Thyroid gland (tissue), 4 donors: ENCODE results near the gene CAPRIN2.

Experiments used
- CTCF ChIP-seq, 6 experiments: fragments of 200-600 bp in 3 of 6; fragments of 450-650 bp in 3 of 6; sonication (generic) in 3 of 6; IDR thresholded peaks; one replicate each; pipeline ENCODE4 v1.5.1; 2016 to 2019; ENCODE audit warnings: antibody characterized with exemption in 6 of 6, mild to moderate bottlenecking in 2 of 6, inconsistent platforms in 1 of 6, moderate library complexity in 1 of 6
- POLR2A ChIP-seq, 2 donors: fragments of 450-650 bp; IDR thresholded peaks; one replicate each; pipeline ENCODE4 v1.6.1; 2017; ENCODE audit warnings: antibody characterized with exemption in 2 of 2, mild to moderate bottlenecking in 2 of 2, moderate library complexity in 1 of 2

GRCh38 chr12:30732954-30733637 lies 21.7 kb downstream of the CAPRIN2 start:
- no peak for TF ChIP-seq CTCF (IDR thresholded peaks at IDR 0.05)
- no peak for TF ChIP-seq POLR2A (IDR thresholded peaks at IDR 0.05)
